Measurements from ENCODE around the gene STRADA. TPM values are rescaled to one million over a fixed set of nuclear protein-coding genes. Genes with fewer than 3 reads are reported as not detected.

The STRADA gene
- 10 to 100 TPM; 17.0 to 52.2 (median 27.4) TPM for total RNA-seq

- 0% methylated on average over 14 of the region's 61 CpGs for WGBS
- Histone ChIP-seq H3K9me3 (no peaks in the 10 kb centered on the region), H3K4me3 (peak within 1 kb of the TSS; percentile 68), H3K4me1 (peaks cover 21% of the 10 kb centered on the region), H3K27ac (peak within 1 kb of the TSS; percentile 92), H3K36me3 (peaks cover 11% of the 10 kb centered on the region), H3K27me3 (no peaks in the 10 kb centered on the region)
- TF ChIP-seq POLR2AphosphoS5 (IDR thresholded peaks at IDR 0.05) (peak in 2 of 3 donors; percentile 57 to 74), POLR2A (IDR thresholded peaks at IDR 0.05) (peak; percentile 12 to 56), EP300 (IDR thresholded peaks at IDR 0.05) (no peak)
- peak; percentile 99 for DNase-seq (ENCODE audit: low spot score in 2 of 2)
Observed at GRCh38 chr17:63741408-63742173, at the start of gene STRADA. Gene STRADA (minus strand): TSS chr17:63741799. CDS start chr17:63728369, 13,430 bp downstream.

- no peaks in the 10 kb centered on the region for H3K9me3 ChIP-seq
- peaks cover 73% of the 10 kb centered on the region for H3K36me3 ChIP-seq
- no peak for DNase-seq (ENCODE audit: low spot score in 2 of 2)
- H3K27ac ChIP-seq = no peak overlapping the region
- H3K4me3 ChIP-seq = no peak overlapping the region
- TF ChIP-seq POLR2AphosphoS5 (IDR thresholded peaks at IDR 0.05) (no peak), CTCF (IDR thresholded peaks at IDR 0.05) (no peak), EP300 (IDR thresholded peaks at IDR 0.05) (no peak), POLR2A (IDR thresholded peaks at IDR 0.05) (no peak)
- no peaks in the 10 kb centered on the region for H3K27me3 ChIP-seq
- WGBS = 94% methylated on average over 6 of the region's 6 CpGs
- peaks cover 14% of the 10 kb centered on the region for H3K4me1 ChIP-seq
Observed at GRCh38 chr17:63790057-63790456, 48.5 kb upstream of the STRADA start.

- Histone ChIP-seq H3K4me1 (peaks cover 14% of the 10 kb centered on the region), H3K27me3 (no peaks in the 10 kb centered on the region), H3K9me3 (no peaks in the 10 kb centered on the region), H3K27ac (no peak overlapping the region), H3K36me3 (peaks cover 44% of the 10 kb centered on the region), H3K4me3 (no peak overlapping the region)
- 95% methylated on average over 13 of the region's 13 CpGs for WGBS
- TF ChIP-seq EP300 (IDR thresholded peaks at IDR 0.05) (no peak), CTCF (IDR thresholded peaks at IDR 0.05) (no peak), POLR2AphosphoS5 (IDR thresholded peaks at IDR 0.05) (no peak), POLR2A (IDR thresholded peaks at IDR 0.05) (no peak)
- DNase-seq (ENCODE audit: low spot score in 2 of 2) = no peak
Observed at GRCh38 chr17:63786971-63787711, 45.5 kb upstream of the STRADA start.

- TF ChIP-seq CTCF (IDR thresholded peaks at IDR 0.05) (no peak), POLR2AphosphoS5 (IDR thresholded peaks at IDR 0.05) (no peak), POLR2A (IDR thresholded peaks at IDR 0.05) (no peak), EP300 (IDR thresholded peaks at IDR 0.05) (no peak)
- H3K4me3 ChIP-seq = no peak overlapping the region
- no peak for DNase-seq (ENCODE audit: low spot score in 2 of 2)
- 93% methylated on average over 1 of the region's 1 CpG for WGBS
- no peak overlapping the region for H3K27ac ChIP-seq
- peaks cover 11% of the 10 kb centered on the region for H3K4me1 ChIP-seq
- H3K36me3 ChIP-seq = peaks cover 34% of the 10 kb centered on the region
- H3K27me3 ChIP-seq = no peaks in the 10 kb centered on the region
- no peaks in the 10 kb centered on the region for H3K9me3 ChIP-seq
Observed at GRCh38 chr17:63786117-63786516, 44.5 kb upstream of the STRADA start.

GRCh38 chr17:63785556-63785955, 44.0 kb upstream of the STRADA start:
- H3K4me1 ChIP-seq = peaks cover 17% of the 10 kb centered on the region
- H3K36me3 ChIP-seq = peaks cover 30% of the 10 kb centered on the region
- WGBS = 74% methylated on average over 1 of the region's 1 CpG

More at GRCh38 chr17:63785556-63785955, 44.0 kb upstream of the STRADA start:
- DNase-seq (ENCODE audit: low spot score in 2 of 2) = no peak
- TF ChIP-seq POLR2AphosphoS5 (IDR thresholded peaks at IDR 0.05) (no peak), POLR2A (IDR thresholded peaks at IDR 0.05) (no peak), EP300 (IDR thresholded peaks at IDR 0.05) (no peak), CTCF (IDR thresholded peaks at IDR 0.05) (no peak)
- H3K9me3 ChIP-seq = no peaks in the 10 kb centered on the region
- peak overlapping the region; percentile 32 for H3K27ac ChIP-seq
- no peak overlapping the region for H3K4me3 ChIP-seq
- no peaks in the 10 kb centered on the region for H3K27me3 ChIP-seq

All from suprapubic skin (tissue), 4 donors.